SK-N-SH (cell line): ENCODE measurements around the gene VEZF1. TPM values are rescaled to one million over a fixed set of nuclear protein-coding genes. Genes with fewer than 3 reads are reported as not detected.

Experiments used
- CTCF ChIA-PET: fragments of 300-600, 350-600 bp; formaldehyde crosslinking; extraction: SDS; loops from one replicate; lab custom pipeline; 2021; lab: Yijun Ruan, JAX
- POLR2A ChIA-PET: fragments of 350-600 bp; sonication (Branson Sonifier 250); formaldehyde crosslinking; extraction: SDS; loops from one replicate; lab custom pipeline; 2020; ENCODE audit warnings: antibody characterized with exemption, inconsistent platforms; lab: Yijun Ruan, JAX
- DNase-seq: peaks from one replicate; pipeline ENCODE4 v3.0.0; 2012
- H2AFZ ChIP-seq: fragments of 200-600 bp; sonication (generic); 2 replicates; pipeline ENCODE4 v1.8.1; 2016; ENCODE audit warnings: antibody characterized with exemption, mild to moderate bottlenecking, low read depth
- H3F3A ChIP-seq: fragments of 200-600 bp; sonication (generic); replicated peaks from 2 replicates; pipeline ENCODE3; 2016; ENCODE audit warnings: antibody characterized with exemption, mild to moderate bottlenecking; ENCODE audit not compliant: insufficient read depth
- H3K27ac ChIP-seq, 2 experiments: fragments of 200-500 bp in 1 of 2; fragments of 200-600 bp in 1 of 2; sonication (Bioruptor generic) in 1 of 2; sonication (generic), shearing (Covaris generic) in 1 of 2; 2 replicates each; pipeline versions ENCODE4 v1.5.1 to v1.6.1; 2014 to 2016; ENCODE audit warnings: low read depth in 2 of 2, inconsistent platforms in 1 of 2, low read length in 1 of 2, mild to moderate bottlenecking in 1 of 2, mixed read lengths in 1 of 2
- H3K27me3 ChIP-seq: fragments of 200-600 bp; sonication (generic), shearing (Covaris generic); 2 replicates; pipeline ENCODE4 v1.6.1; 2016; ENCODE audit warnings: mixed run types; ENCODE audit not compliant: insufficient read depth
- H3K36me3 ChIP-seq, 2 experiments: fragments of 200-500 bp in 1 of 2; fragments of 200-600 bp in 1 of 2; sonication (Bioruptor generic) in 1 of 2; sonication (generic) in 1 of 2; replicated peaks in 1 of 2; 2 replicates each; pipeline versions ENCODE3 to v1.5.1; 2014 to 2016; ENCODE audit warnings: low read length in 1 of 2, mild to moderate bottlenecking in 1 of 2; ENCODE audit not compliant: insufficient read depth in 2 of 2, control insufficient read depth in 1 of 2
- H3K4me1 ChIP-seq, 2 experiments: fragments of 200-500 bp in 1 of 2; fragments of 200-600 bp in 1 of 2; sonication (Bioruptor generic) in 1 of 2; sonication (generic), shearing (Covaris generic) in 1 of 2; 2 replicates each; pipeline versions ENCODE4 v1.5.1 to v1.6.1; 2014 to 2016; ENCODE audit warnings: low read depth in 1 of 2, low read length in 1 of 2, mixed run types in 1 of 2; ENCODE audit not compliant: insufficient read depth in 2 of 2, control insufficient read depth in 1 of 2
- H3K4me2 ChIP-seq: fragments of 200-600 bp; sonication (generic), shearing (Covaris generic); 2 replicates; pipeline ENCODE4 v1.6.1; 2017; ENCODE audit warnings: mixed run types
- H3K4me3 ChIP-seq, 2 experiments: fragments of 200-500 bp in 1 of 2; fragments of 200-600 bp in 1 of 2; sonication (Bioruptor generic) in 1 of 2; sonication (generic), shearing (Covaris generic) in 1 of 2; 2 replicates each; pipeline versions ENCODE4 v1.5.1 to v1.8.1; 2014 to 2016; ENCODE audit warnings: low read depth in 2 of 2, inconsistent platforms in 1 of 2, low read length in 1 of 2, mild to moderate bottlenecking in 1 of 2, mixed read lengths in 1 of 2, moderate library complexity in 1 of 2
- H3K79me2 ChIP-seq: fragments of 200-600 bp; sonication (generic); 2 replicates; pipeline ENCODE4 v1.8.1; 2017; ENCODE audit warnings: mild to moderate bottlenecking; ENCODE audit not compliant: insufficient read depth
- H3K9ac ChIP-seq: fragments of 200-600 bp; sonication (generic); 2 replicates; pipeline ENCODE4 v1.6.1; 2017; ENCODE audit warnings: mixed run types
- H3K9me2 ChIP-seq: fragments of 200-600 bp; sonication (generic); 2 replicates; pipeline ENCODE4 v1.6.1; 2017; ENCODE audit warnings: mixed run types
- H3K9me3 ChIP-seq: fragments of 200-600 bp; sonication (generic); 2 replicates; pipeline ENCODE4 v1.6.1; 2017; ENCODE audit warnings: mixed run types, mild to moderate bottlenecking, moderate library complexity
- H4K20me1 ChIP-seq: fragments of 200-600 bp; sonication (generic); 2 replicates; pipeline ENCODE4 v1.6.1; 2017; ENCODE audit warnings: mild to moderate bottlenecking, mixed run types; ENCODE audit not compliant: insufficient read depth
- CHD2 ChIP-seq: fragments of 150-350 bp; IDR thresholded peaks from 2 replicates; pipeline ENCODE4 v1.6.1; 2018; ENCODE audit warnings: low read length; ENCODE audit not compliant: partially characterized antibody
- EP300 ChIP-seq, 2 experiments: IDR thresholded peaks; 2 replicates each; pipeline versions ENCODE4 v1.4.0 to v1.6.1; 2012; ENCODE audit warnings: borderline replicate concordance in 1 of 2, low read depth in 1 of 2, low read length in 1 of 2
- FOSL2 ChIP-seq: IDR thresholded peaks from 2 replicates; pipeline ENCODE4 v1.4.0; 2012; ENCODE audit warnings: low read depth, mild to moderate bottlenecking, moderate library complexity, borderline replicate concordance
- GATA2 ChIP-seq: sonication (generic); formaldehyde crosslinking; IDR thresholded peaks from 2 replicates; pipeline ENCODE4 v1.5.0; 2020; ENCODE audit warnings: mild to moderate bottlenecking, missing genetic modification reagents
- MEF2A ChIP-seq: IDR thresholded peaks from 2 replicates; pipeline ENCODE4 v1.4.0; 2012; ENCODE audit warnings: low read depth, borderline replicate concordance
- MXI1 ChIP-seq: IDR thresholded peaks from 2 replicates; pipeline ENCODE4 v1.6.1; 2012; ENCODE audit warnings: mild to moderate bottlenecking, low read depth, low read length, improper control_type of control experiment
- NFIC ChIP-seq: IDR thresholded peaks from 2 replicates; pipeline ENCODE4 v1.4.0; 2012; ENCODE audit warnings: borderline replicate concordance
- NRF1 ChIP-seq: IDR thresholded peaks from 2 replicates; pipeline ENCODE4 v1.6.1; 2012; ENCODE audit warnings: low read depth, mild to moderate bottlenecking, low read length
- RXRA ChIP-seq: IDR thresholded peaks from 2 replicates; pipeline ENCODE4 v1.4.0; 2012; ENCODE audit warnings: low read depth, mild to moderate bottlenecking, borderline replicate concordance
- TAF1 ChIP-seq: IDR thresholded peaks from 2 replicates; pipeline ENCODE4 v1.6.1; 2012; ENCODE audit warnings: low read depth, mild to moderate bottlenecking, low read length, moderate library complexity, borderline replicate concordance
- TEAD4 ChIP-seq: IDR thresholded peaks from 2 replicates; pipeline ENCODE4 v1.4.0; 2012; ENCODE audit warnings: mild to moderate bottlenecking, borderline replicate concordance; ENCODE audit not compliant: insufficient read depth
- WGBS: methylation state at CpG from one replicate; pipeline ENCODE4 v1.1.6; 2017; ENCODE audit warnings: low lambda C conversion rate; 5-methylcytosine and 5-hydroxymethylcytosine counted together
- polyA plus RNA-seq, 3 experiments: library from polyadenylated mRNA; depleted of rRNA; stranded (reverse); fragments of >200 nt; gene quantifications; 2 replicates each; pipeline ENCODE4 v1.2.3, GENCODE V29; 2012
- TF ChIP-seq, protein P1 (sequence below): IDR thresholded peaks from 2 replicates; pipeline ENCODE4 v1.6.1; 2012; ENCODE audit warnings: mild to moderate bottlenecking, low read depth, low read length, moderate library complexity
- TF ChIP-seq, protein P2 (sequence below): IDR thresholded peaks from 2 replicates; pipeline ENCODE4 v1.4.0; 2012; ENCODE audit warnings: low read depth
- TF ChIP-seq, protein P3 (sequence below): fragments of 150-350 bp; IDR thresholded peaks from 2 replicates; pipeline ENCODE4 v1.6.1; 2016; ENCODE audit warnings: mild to moderate bottlenecking, low read depth, low read length

Gene VEZF1
- polyA plus RNA-seq, 1 of the 3 experiments (the other 2 are of a cell fraction): 35.1 TPM

DNA sequence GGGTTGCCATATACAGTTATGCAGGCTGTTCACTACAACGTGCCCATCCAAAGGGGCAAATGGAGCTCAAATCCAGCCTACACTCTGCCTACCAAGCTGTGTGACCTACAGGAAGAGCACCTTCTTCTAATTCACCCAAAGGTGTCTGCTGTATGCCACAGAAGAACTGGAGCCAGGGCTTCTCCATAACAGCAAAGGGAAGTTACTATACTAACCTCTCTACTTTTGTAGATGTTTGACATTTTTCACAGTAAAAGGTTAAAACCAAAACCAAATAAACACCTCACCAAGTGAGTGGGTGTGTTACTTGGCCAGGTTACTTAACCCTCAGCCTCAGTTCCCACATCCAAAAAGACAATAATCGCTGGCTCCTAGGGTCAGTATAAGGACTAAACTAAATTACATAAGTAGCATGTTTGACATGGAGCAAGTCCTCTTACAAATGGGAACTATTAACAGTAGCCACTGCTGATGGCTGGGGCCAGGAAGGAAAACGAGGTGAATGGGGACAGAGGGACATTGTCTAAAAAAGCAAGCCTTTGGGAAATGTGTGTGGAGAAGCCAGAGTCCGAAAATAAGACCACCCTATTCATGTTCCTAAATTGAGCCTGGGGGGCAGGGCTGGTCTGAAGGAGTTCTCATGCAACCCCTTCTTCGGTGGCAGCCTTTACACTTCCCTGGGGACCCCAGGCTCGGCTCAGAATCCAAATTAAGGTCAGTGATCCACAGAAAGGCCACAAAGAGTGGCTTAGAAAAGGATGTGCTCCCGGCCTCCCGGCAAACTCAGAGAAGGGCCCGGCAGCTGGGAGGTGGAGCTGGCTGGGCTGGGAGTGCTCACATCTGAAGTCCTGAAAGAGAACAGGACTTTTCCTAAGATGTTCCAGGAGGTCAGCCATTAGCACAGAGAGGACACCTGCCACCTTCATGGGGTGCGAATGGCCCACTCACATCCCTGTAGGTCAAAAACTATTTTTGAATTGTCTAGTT, 46.4 kb downstream of the VEZF1 start:
- no peak for DNase-seq
- WGBS: 85% methylated on average over 10 of the region's 10 CpGs
- 0 out of 2 replicates have a peak, but pooled peaks have one; percentile 8 for TF ChIP-seq TAF1
- TF ChIP-seq NFIC: no peak
- TF ChIP-seq NRF1: no peak
- TF ChIP-seq CHD2: no peak
- TF ChIP-seq MXI1: no peak
- TF ChIP-seq, protein P1, sequence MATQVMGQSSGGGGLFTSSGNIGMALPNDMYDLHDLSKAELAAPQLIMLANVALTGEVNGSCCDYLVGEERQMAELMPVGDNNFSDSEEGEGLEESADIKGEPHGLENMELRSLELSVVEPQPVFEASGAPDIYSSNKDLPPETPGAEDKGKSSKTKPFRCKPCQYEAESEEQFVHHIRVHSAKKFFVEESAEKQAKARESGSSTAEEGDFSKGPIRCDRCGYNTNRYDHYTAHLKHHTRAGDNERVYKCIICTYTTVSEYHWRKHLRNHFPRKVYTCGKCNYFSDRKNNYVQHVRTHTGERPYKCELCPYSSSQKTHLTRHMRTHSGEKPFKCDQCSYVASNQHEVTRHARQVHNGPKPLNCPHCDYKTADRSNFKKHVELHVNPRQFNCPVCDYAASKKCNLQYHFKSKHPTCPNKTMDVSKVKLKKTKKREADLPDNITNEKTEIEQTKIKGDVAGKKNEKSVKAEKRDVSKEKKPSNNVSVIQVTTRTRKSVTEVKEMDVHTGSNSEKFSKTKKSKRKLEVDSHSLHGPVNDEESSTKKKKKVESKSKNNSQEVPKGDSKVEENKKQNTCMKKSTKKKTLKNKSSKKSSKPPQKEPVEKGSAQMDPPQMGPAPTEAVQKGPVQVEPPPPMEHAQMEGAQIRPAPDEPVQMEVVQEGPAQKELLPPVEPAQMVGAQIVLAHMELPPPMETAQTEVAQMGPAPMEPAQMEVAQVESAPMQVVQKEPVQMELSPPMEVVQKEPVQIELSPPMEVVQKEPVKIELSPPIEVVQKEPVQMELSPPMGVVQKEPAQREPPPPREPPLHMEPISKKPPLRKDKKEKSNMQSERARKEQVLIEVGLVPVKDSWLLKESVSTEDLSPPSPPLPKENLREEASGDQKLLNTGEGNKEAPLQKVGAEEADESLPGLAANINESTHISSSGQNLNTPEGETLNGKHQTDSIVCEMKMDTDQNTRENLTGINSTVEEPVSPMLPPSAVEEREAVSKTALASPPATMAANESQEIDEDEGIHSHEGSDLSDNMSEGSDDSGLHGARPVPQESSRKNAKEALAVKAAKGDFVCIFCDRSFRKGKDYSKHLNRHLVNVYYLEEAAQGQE: no peak
- Histone ChIP-seq H3F3A (peaks cover 37% of the 10 kb centered on the region), H3K4me2 (0 out of 2 replicates have a peak overlapping the region, but pooled peaks have one; percentile 7), H3K4me3 (no peak overlapping the region), H3K79me2 (peaks cover 97% of the 10 kb centered on the region), H3K9me3 (no peaks in the 10 kb centered on the region), H3K9ac (no peak overlapping the region), H4K20me1 (no peaks in the 10 kb centered on the region), H3K27ac (peak overlapping the region; percentile 17 to 96; a peak in 3 of 4 replicates), H3K9me2 (no peaks in the 10 kb centered on the region), H3K4me1 (peaks cover 29 to 42% of the 10 kb centered on the region in 2 experiments), H3K36me3 (no peaks in the 10 kb centered on the region), H2AFZ (no peak overlapping the region), H3K27me3 (no peaks in the 10 kb centered on the region)
- ChIA-PET CTCF (interaction anchor here (0.8 to 5.2 kb wide), 4 partner anchors 13 to 92 kb away, joined by 3 to 43 read pairs (median 4); partner anchors contain the start of genes CUEDC1 and MRPS23), POLR2A (interaction anchor here (1.5 kb wide), 2 partner anchors 13 to 17 kb away, joined by 3 read pairs; no protein-coding TSS in a partner anchor)

DNA sequence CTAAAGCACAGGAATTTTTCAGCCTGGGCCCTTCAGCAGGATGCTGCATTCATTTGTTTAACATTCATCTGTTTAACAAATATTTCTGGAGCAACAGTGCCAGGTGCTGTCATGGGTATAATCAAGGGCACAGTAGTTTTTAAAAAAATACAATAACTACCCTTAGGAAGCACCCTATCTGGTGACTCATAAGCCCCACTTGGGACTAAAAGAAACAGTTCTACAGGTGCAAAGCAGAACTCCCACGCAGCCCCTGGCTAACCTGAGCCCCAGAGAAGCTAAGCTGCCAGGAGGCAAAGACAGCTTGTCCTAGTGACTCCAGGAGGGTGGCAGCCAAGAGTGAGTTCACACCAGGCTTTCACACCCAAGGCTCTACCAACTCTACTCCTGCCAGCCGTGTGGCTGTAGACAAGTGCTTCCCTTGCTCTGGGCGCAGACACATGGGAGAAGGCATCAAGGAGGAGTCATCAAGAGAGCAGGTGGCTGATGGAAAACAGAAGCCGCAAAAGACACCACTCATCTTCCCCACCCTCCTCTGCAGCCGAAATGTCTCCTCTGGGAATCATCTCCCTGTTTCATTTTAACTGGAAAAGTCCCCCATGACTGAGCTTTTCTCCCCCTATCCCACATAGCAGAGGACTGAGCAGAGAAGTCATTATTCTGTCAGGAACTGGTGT, 47.3 kb downstream of the VEZF1 start:
- H3K36me3 ChIP-seq: no peaks in the 10 kb centered on the region
- H3K4me3 ChIP-seq: no peak overlapping the region
- H3K9me2 ChIP-seq: no peaks in the 10 kb centered on the region
- H3K9ac ChIP-seq: no peak overlapping the region
- DNase-seq: no peak
- 59% methylated on average over 5 of the region's 5 CpGs for WGBS
- peaks cover 34 to 45% of the 10 kb centered on the region in 2 experiments; a peak in 3 of 4 replicates for H3K4me1 ChIP-seq
- H3K4me2 ChIP-seq: peak overlapping the region; percentile 7; the same call in 1 of the 2 replicates
- peaks cover 97% of the 10 kb centered on the region for H3K79me2 ChIP-seq
- H4K20me1 ChIP-seq: no peaks in the 10 kb centered on the region
- no peaks in the 10 kb centered on the region for H3K9me3 ChIP-seq
- CTCF ChIA-PET: interaction anchor here (1.1 to 6.0 kb wide), 6 partner anchors 8 to 108 kb away, joined by 3 to 39 read pairs (median 6); no protein-coding TSS in a partner anchor
- peaks cover 40% of the 10 kb centered on the region for H3F3A ChIP-seq
- H2AFZ ChIP-seq: no peak overlapping the region
- POLR2A ChIA-PET: interaction anchor here (1.5 kb wide), 2 partner anchors 14 to 18 kb away, joined by 3 read pairs; no protein-coding TSS in a partner anchor
- H3K27me3 ChIP-seq: no peaks in the 10 kb centered on the region
- H3K27ac ChIP-seq: peak overlapping the region; percentile 17 to 96; a peak in 3 of 4 replicates
- TF ChIP-seq GATA2 (CRISPR knock-in tag) (no peak), TEAD4 (no peak), RXRA (0 out of 2 replicates have a peak, but pooled peaks have one; percentile 6), MEF2A (no peak), EP300 (IDR thresholded peaks at IDR 0.05; ENCODE audit: borderline replicate concordance in 1 of 2, low read depth in 1 of 2, low read length in 1 of 2) (peak in 1 of 2 experiments; percentile 61; a peak in 2 of 4 replicates), FOSL2 (peak; percentile 23; the same call in 1 of the 2 replicates)
- TF ChIP-seq, protein P2, sequence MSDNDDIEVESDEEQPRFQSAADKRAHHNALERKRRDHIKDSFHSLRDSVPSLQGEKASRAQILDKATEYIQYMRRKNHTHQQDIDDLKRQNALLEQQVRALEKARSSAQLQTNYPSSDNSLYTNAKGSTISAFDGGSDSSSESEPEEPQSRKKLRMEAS: peak; percentile 68; the same call in 1 of the 2 replicates
- TF ChIP-seq, protein P3, sequence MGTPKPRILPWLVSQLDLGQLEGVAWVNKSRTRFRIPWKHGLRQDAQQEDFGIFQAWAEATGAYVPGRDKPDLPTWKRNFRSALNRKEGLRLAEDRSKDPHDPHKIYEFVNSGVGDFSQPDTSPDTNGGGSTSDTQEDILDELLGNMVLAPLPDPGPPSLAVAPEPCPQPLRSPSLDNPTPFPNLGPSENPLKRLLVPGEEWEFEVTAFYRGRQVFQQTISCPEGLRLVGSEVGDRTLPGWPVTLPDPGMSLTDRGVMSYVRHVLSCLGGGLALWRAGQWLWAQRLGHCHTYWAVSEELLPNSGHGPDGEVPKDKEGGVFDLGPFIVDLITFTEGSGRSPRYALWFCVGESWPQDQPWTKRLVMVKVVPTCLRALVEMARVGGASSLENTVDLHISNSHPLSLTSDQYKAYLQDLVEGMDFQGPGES: no peak
